Testis (tissue), 2 donors: ENCODE results near the gene SMIM22.

Experiments
- POLR2A ChIP-seq: fragments of 450-650 bp; IDR thresholded peaks from one replicate; pipeline ENCODE4 v1.6.1; 2017; ENCODE audit warnings: antibody characterized with exemption, mild to moderate bottlenecking, moderate library complexity
- TF ChIP-seq, protein P1 (sequence below), 3 experiments: fragments of 450-650 bp in 2 of 3; fragments of 200-600 bp in 1 of 3; sonication (generic) in 1 of 3; IDR thresholded peaks; one replicate each; pipeline ENCODE4 v1.5.1; 2016 to 2019; ENCODE audit warnings: antibody characterized with exemption in 3 of 3, mild to moderate bottlenecking in 2 of 3, moderate library complexity in 1 of 3

DNA sequence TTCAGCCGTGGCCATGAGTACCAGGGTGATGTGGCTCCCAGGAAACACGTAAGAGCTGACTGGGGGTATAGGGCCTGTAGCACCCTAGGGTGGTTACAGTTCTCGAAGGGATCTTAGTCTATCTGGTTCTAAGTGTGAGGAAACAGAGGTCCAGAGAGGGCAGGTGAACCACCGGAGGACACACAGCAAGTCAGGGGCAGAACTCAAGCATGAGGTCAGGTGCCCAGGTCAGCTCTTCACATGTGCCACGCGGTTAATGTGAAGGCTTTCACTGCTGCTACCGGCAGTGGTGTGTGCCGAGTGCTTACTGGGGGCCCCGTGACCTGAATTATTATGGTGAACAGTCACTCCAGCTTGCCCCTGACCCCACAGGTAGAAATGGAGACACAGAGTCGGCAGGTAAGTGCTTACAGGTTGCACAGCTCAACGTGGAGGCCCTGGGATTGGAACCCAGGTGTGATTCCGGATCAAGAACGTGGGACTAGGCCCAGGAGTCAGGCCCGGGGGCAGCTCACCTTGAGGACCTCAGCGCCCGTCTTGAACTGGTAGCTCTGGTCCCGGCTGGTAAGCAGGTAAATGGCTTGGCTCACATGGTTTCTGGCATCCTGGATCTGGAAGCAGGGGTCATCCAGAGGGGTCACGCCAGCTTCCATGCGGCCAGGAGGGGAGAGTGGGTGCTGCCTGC, 4.1 kb downstream of the SMIM22 start:
- TF ChIP-seq, protein P1, sequence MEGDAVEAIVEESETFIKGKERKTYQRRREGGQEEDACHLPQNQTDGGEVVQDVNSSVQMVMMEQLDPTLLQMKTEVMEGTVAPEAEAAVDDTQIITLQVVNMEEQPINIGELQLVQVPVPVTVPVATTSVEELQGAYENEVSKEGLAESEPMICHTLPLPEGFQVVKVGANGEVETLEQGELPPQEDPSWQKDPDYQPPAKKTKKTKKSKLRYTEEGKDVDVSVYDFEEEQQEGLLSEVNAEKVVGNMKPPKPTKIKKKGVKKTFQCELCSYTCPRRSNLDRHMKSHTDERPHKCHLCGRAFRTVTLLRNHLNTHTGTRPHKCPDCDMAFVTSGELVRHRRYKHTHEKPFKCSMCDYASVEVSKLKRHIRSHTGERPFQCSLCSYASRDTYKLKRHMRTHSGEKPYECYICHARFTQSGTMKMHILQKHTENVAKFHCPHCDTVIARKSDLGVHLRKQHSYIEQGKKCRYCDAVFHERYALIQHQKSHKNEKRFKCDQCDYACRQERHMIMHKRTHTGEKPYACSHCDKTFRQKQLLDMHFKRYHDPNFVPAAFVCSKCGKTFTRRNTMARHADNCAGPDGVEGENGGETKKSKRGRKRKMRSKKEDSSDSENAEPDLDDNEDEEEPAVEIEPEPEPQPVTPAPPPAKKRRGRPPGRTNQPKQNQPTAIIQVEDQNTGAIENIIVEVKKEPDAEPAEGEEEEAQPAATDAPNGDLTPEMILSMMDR (IDR thresholded peaks at IDR 0.05) = no peak
- TF ChIP-seq POLR2A = no peak
